ENCODE data around the gene SPACA7.

- TF ChIP-seq POLR2A (IDR thresholded peaks at IDR 0.05): no peak
- TF ChIP-seq CTCF (IDR thresholded peaks at IDR 0.05): no peak
Measured at GRCh38 chr13:112368883-112369282, 7.3 kb upstream of the SPACA7 start.
